H9 (cell line): ENCODE results near the gene SERPINE3. TPM values are rescaled to one million over a fixed set of nuclear protein-coding genes. Genes with fewer than 3 reads are reported as not detected.

ENCODE experiments used
- DNase-seq: peaks from one replicate; pipeline ENCODE4 v3.0.0-alpha.2; 2017
- H2AFZ ChIP-seq: one replicate; pipeline ENCODE4 v1.6.1; 2013; ENCODE audit warnings: mild to moderate bottlenecking, low read length, control low read depth, moderate library complexity
- H2AK5ac ChIP-seq: 2 replicates; pipeline ENCODE4 v1.6.1; 2013; ENCODE audit warnings: low read length, control low read depth, mixed read lengths; ENCODE audit not compliant: insufficient read length
- H2BK120ac ChIP-seq: one replicate; pipeline ENCODE4 v1.6.1; 2013; ENCODE audit warnings: low read depth, mild to moderate bottlenecking, low read length, control low read depth, inconsistent platforms; ENCODE audit not compliant: poor library complexity, severe bottlenecking
- H2BK12ac ChIP-seq: 2 replicates; pipeline ENCODE4 v1.6.1; 2013; ENCODE audit warnings: low read length, control low read depth, mixed read lengths, low read depth; ENCODE audit not compliant: insufficient read length
- H2BK15ac ChIP-seq: 2 replicates; pipeline ENCODE4 v1.6.1; 2013; ENCODE audit warnings: low read depth, low read length, control low read depth
- H2BK20ac ChIP-seq: one replicate; pipeline ENCODE4 v1.6.1; 2013; ENCODE audit warnings: low read depth, mild to moderate bottlenecking, low read length, control low read depth, inconsistent platforms; ENCODE audit not compliant: poor library complexity, severe bottlenecking
- H2BK5ac ChIP-seq: 2 replicates; pipeline ENCODE4 v1.6.1; 2013; ENCODE audit warnings: low read length, control low read depth, mixed read lengths; ENCODE audit not compliant: insufficient read length
- H3K14ac ChIP-seq: 2 replicates; pipeline ENCODE4 v1.6.1; 2013; ENCODE audit warnings: low read length, control low read depth; ENCODE audit not compliant: insufficient read depth
- H3K18ac ChIP-seq: 2 replicates; pipeline ENCODE4 v1.6.1; 2013; ENCODE audit warnings: low read depth, mild to moderate bottlenecking, mixed read lengths, low read length, control low read depth; ENCODE audit not compliant: insufficient read length
- H3K23ac ChIP-seq: 2 replicates; pipeline ENCODE4 v1.6.1; 2013; ENCODE audit warnings: low read length, control low read depth, mixed read lengths, low read depth; ENCODE audit not compliant: insufficient read length
- H3K23me2 ChIP-seq: 2 replicates; pipeline ENCODE4 v1.6.1; 2013; ENCODE audit warnings: low read depth, mild to moderate bottlenecking, mixed read lengths, low read length, control low read depth; ENCODE audit not compliant: insufficient read length, poor library complexity, severe bottlenecking
- H3K27ac ChIP-seq: 2 replicates; pipeline ENCODE4 v1.5.1; 2013; ENCODE audit warnings: low read length, control low read depth, mixed read lengths, low read depth; ENCODE audit not compliant: insufficient read length
- H3K27me3 ChIP-seq: 2 replicates; pipeline ENCODE4 v1.6.1; 2013; ENCODE audit warnings: low read length, control low read depth, inconsistent platforms; ENCODE audit not compliant: insufficient read depth
- H3K4ac ChIP-seq: 2 replicates; pipeline ENCODE4 v1.6.1; 2013; ENCODE audit warnings: low read depth, mild to moderate bottlenecking, control low read depth, inconsistent platforms, low read length, moderate library complexity
- H3K4me1 ChIP-seq: 2 replicates; pipeline ENCODE4 v1.6.1; 2013; ENCODE audit warnings: low read length, control low read depth, inconsistent platforms; ENCODE audit not compliant: insufficient read depth
- H3K4me2 ChIP-seq: 2 replicates; pipeline ENCODE4 v1.6.1; 2013; ENCODE audit warnings: low read length, control low read depth, mixed read lengths; ENCODE audit not compliant: insufficient read length, insufficient read depth
- H3K56ac ChIP-seq: 2 replicates; pipeline ENCODE4 v1.6.1; 2013; ENCODE audit warnings: low read depth, mild to moderate bottlenecking, mixed read lengths, low read length, control low read depth; ENCODE audit not compliant: insufficient read length
- H3K79me1 ChIP-seq: 2 replicates; pipeline ENCODE4 v1.6.1; 2013; ENCODE audit warnings: low read depth, mild to moderate bottlenecking, moderate library complexity, low read length, control low read depth, inconsistent platforms; ENCODE audit not compliant: insufficient read depth, poor library complexity, severe bottlenecking
- H3K79me2 ChIP-seq: 2 replicates; pipeline ENCODE4 v1.6.1; 2013; ENCODE audit warnings: low read length, control low read depth, inconsistent platforms; ENCODE audit not compliant: insufficient read depth
- H3K9ac ChIP-seq: 2 replicates; pipeline ENCODE4 v1.6.1; 2013; ENCODE audit warnings: low read length, control low read depth, mixed read lengths; ENCODE audit not compliant: insufficient read length; ENCODE audit errors: extremely low read depth
- H3K9me3 ChIP-seq: one replicate; pipeline ENCODE4 v1.6.1; 2013; ENCODE audit warnings: low read depth, low read length, inconsistent platforms; ENCODE audit not compliant: control insufficient read depth
- H3T11ph ChIP-seq: one replicate; pipeline ENCODE4 v1.6.1; 2013; ENCODE audit warnings: mild to moderate bottlenecking, low read length, control low read depth, inconsistent platforms
- H4K20me1 ChIP-seq: one replicate; pipeline ENCODE4 v1.6.1; 2013; ENCODE audit not compliant: control insufficient read depth, insufficient read length, insufficient read depth
- H4K5ac ChIP-seq: 2 replicates; pipeline ENCODE4 v1.6.1; 2013; ENCODE audit warnings: low read depth, mild to moderate bottlenecking, mixed read lengths, low read length, control low read depth; ENCODE audit not compliant: insufficient read length
- H4K8ac ChIP-seq: replicated peaks from 2 replicates; pipeline ENCODE4 v1.6.1; 2013; ENCODE audit warnings: low read length, control low read depth, mixed read lengths, low read depth; ENCODE audit not compliant: insufficient read length
- H4K91ac ChIP-seq: 2 replicates; pipeline ENCODE4 v1.6.1; 2013; ENCODE audit warnings: low read depth, mild to moderate bottlenecking, moderate library complexity, mixed read lengths, low read length, control low read depth; ENCODE audit not compliant: insufficient read length
- H3K27ac Mint-ChIP-seq, 3 experiments: 2 replicates in 2 of 3; 3 replicates in 1 of 3; pipeline ENCODE4 v1.8.0; 2020 to 2021; ENCODE audit warnings: mixed read lengths in 3 of 3, mild to moderate bottlenecking in 1 of 3, moderate library complexity in 1 of 3
- H3K27me3 Mint-ChIP-seq: 2 replicates; pipeline ENCODE4 v1.8.0; 2021; ENCODE audit warnings: low read depth, mild to moderate bottlenecking, moderate library complexity, mixed read lengths
- H3K36me3 Mint-ChIP-seq, 3 experiments: 2 replicates in 2 of 3; 3 replicates in 1 of 3; pipeline ENCODE4 v1.8.0; 2020 to 2021; ENCODE audit warnings: low read depth in 3 of 3, mixed read lengths in 3 of 3; ENCODE audit not compliant: insufficient read depth in 1 of 3
- H3K4me1 Mint-ChIP-seq, 2 experiments: 2 replicates each; pipeline ENCODE4 v1.8.0; 2020; ENCODE audit warnings: mixed read lengths in 2 of 2
- H3K4me3 Mint-ChIP-seq, 2 experiments: 2 replicates in 1 of 2; 3 replicates in 1 of 2; pipeline ENCODE4 v1.8.0; 2020 to 2021; ENCODE audit warnings: mild to moderate bottlenecking in 2 of 2, mixed read lengths in 2 of 2, moderate library complexity in 1 of 2
- H3K9me3 Mint-ChIP-seq, 2 experiments: 2 replicates in 1 of 2; 3 replicates in 1 of 2; pipeline ENCODE4 v1.8.0; 2020; ENCODE audit warnings: mild to moderate bottlenecking in 2 of 2, mixed read lengths in 2 of 2, moderate library complexity in 1 of 2
- CTCF ChIP-seq: fragments of 200-600 bp; sonication (generic); conservative IDR thresholded peaks from 3 replicates; pipeline ENCODE4 v1.8.0; 2021; ENCODE audit warnings: antibody characterized with exemption, mild to moderate bottlenecking
- WGBS: extraction: QIAGEN DNeasy Blood & Tissue Kit; methylation state at CpG from one replicate; pipeline ENCODE4 v1.1.7; 2013; ENCODE audit warnings: missing lambda C conversion rate, low lambda C conversion rate, mixed read lengths; ENCODE audit not compliant: insufficient read length; ENCODE audit errors: extremely low coverage; 5-methylcytosine and 5-hydroxymethylcytosine counted together
- total RNA-seq: library from RNA; stranded (reverse); gene quantifications from 2 replicates; pipeline ENCODE4 v1.2.1, GENCODE V29; 2021

The SERPINE3 gene
- total RNA-seq, 1 experiment from 2014 or later, result not detected

GRCh38 chr13:51291341-51291740, 48.1 kb upstream of the SERPINE3 start:
- no peaks in the 10 kb centered on the region for H3K9me3 Mint-ChIP-seq
- no peak overlapping the region for H2BK5ac ChIP-seq
- no peak overlapping the region for H2AFZ ChIP-seq
- no peaks in the 10 kb centered on the region for H4K20me1 ChIP-seq
- no peak overlapping the region for H3K4me2 ChIP-seq
- DNase-seq, result no peak
- no peaks in the 10 kb centered on the region for H3K23me2 ChIP-seq
- no peak overlapping the region for H3K14ac ChIP-seq
- no peaks in the 10 kb centered on the region; the same call in 1 of the 2 replicates for H3K4me1 ChIP-seq
- H3K27ac ChIP-seq, result no peak overlapping the region
- no peaks in the 10 kb centered on the region for H3K79me2 ChIP-seq
- H3K27me3 Mint-ChIP-seq, result no peaks in the 10 kb centered on the region; the same call in 1 of the 2 replicates
- no peak overlapping the region for H2BK20ac ChIP-seq
- no peak overlapping the region for H2AK5ac ChIP-seq
- H3K36me3 Mint-ChIP-seq, result no peaks in the 10 kb centered on the region
- H3K79me1 ChIP-seq, result no peaks in the 10 kb centered on the region
- WGBS, result no CpG with 5 or more reads among the region's 5 CpGs
- H3K27me3 ChIP-seq, result no peaks in the 10 kb centered on the region
- no peak overlapping the region for H3K27ac Mint-ChIP-seq
- no peak overlapping the region for H3K18ac ChIP-seq
- H4K5ac ChIP-seq, result no peak overlapping the region
- H3T11ph ChIP-seq, result no peak overlapping the region
- no peak for TF ChIP-seq CTCF
- no peak overlapping the region for H2BK120ac ChIP-seq
- H4K91ac ChIP-seq, result no peak overlapping the region
- H3K9ac ChIP-seq, result no peak overlapping the region
- no peak overlapping the region for H2BK15ac ChIP-seq
- no peak overlapping the region for H3K23ac ChIP-seq
- H3K4me3 Mint-ChIP-seq, result no peak overlapping the region
- no peak overlapping the region for H2BK12ac ChIP-seq
- H3K9me3 ChIP-seq, result no peaks in the 10 kb centered on the region
- no peak overlapping the region for H3K4ac ChIP-seq
- H4K8ac ChIP-seq, result no peak overlapping the region
- H3K56ac ChIP-seq, result no peak overlapping the region
- H3K4me1 Mint-ChIP-seq, result peaks cover 30 to 38% of the 10 kb centered on the region in 2 experiments
